ENCODE results near the gene CAPZA1. TPM values are rescaled to one million over a fixed set of nuclear protein-coding genes. Genes with fewer than 3 reads are reported as not detected.

Gene CAPZA1
- total RNA-seq, 4 donors from 2014 or later = 27.1 to 58.1 (median 35.2) TPM

DNA sequence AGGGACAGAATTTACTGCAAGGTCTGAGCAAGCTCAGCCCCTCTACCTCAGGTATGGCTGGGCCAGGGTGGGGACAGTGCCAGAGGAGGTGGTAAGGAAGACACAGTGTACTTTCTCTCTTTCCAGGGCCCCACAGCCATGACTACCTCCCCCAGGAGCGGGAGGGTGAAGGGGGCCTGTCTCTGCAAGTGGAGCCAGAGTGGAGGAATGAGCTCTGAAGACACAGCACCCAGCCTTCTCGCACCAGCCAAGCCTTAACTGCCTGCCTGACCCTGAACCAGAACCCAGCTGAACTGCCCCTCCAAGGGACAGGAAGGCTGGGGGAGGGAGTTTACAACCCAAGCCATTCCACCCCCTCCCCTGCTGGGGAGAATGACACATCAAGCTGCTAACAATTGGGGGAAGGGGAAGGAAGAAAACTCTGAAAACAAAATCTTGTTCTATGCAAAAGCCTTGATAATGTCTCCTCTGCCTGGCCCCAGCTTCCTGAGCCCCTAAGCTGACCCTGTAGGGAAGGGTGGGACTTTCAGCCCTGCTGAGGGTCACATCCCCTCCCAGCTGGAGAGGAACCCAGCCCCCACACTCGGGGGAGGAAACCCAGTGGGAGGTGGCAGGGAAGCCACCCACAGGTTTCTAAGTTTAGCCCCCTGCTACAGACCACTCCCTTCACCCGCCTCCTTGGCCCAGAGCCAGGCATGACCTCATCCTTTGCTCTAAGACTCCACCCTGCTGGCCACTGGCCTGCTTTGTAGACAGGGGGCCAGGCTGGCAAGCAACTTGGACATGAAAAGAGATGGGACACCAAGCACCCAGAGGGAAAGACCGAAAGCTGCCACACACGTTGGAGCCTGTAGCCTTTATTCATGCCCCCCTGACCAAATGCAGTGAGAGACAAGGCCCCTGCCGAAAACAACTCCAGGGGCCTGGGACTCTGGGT is 80.9 kb downstream of the CAPZA1 start:
- intact Hi-C loops (cut with DNase I; ENCODE audit: low total_unique reads) (loop anchor here (2.0 kb wide), 1 partner anchor 26 kb away; the partner anchor contains the start of gene MOV10), in situ Hi-C loops (cut with MboI; ENCODE audit: low sequenced_read_pairs in 4 of 4) (loop anchor here in 3 of 4 donors (10.0 to 25.0 kb wide), 4 partner anchors 76 to 687 kb away; partner anchors contain the start of genes CTTNBP2NL (in 3 of the 3) and MAGI3 (in 1 of the 3))
- H3K27ac ChIP-seq = peak overlapping the region; percentile 85 to 94 (median 90)
- H3K4me3 ChIP-seq = peak overlapping the region in 2 of 4 donors; percentile 1 to 6
- peak; percentile 29 to 55 for TF ChIP-seq POLR2A (IDR thresholded peaks at IDR 0.05)
- peak in 1 of 5 experiments; percentile 29 for TF ChIP-seq CTCF (IDR thresholded peaks at IDR 0.05 in 4 of 5, conservative IDR thresholded peaks at IDR 0.05 in 1 of 5)
- H3K4me1 ChIP-seq = peaks cover 42 to 43% of the 10 kb centered on the region in 2 donors
- H3K9me3 ChIP-seq = no peaks in the 10 kb centered on the region
- peaks cover 0 to 14% of the 10 kb centered on the region in 2 donors for H3K36me3 ChIP-seq
- DNase-seq (peak; percentile 78 to 92), ATAC-seq (peak; percentile 66 to 74)
- no peaks in the 10 kb centered on the region for H3K27me3 ChIP-seq

GRCh38 chr1:112701227-112702066 is 81.8 kb downstream of the CAPZA1 start:
- Histone ChIP-seq H3K4me3 (no peak overlapping the region), H3K27me3 (no peaks in the 10 kb centered on the region), H3K27ac (peak overlapping the region; percentile 85 to 94 (median 90)), H3K4me1 (peaks cover 43 to 47% of the 10 kb centered on the region in 2 donors), H3K36me3 (peaks cover 0 to 14% of the 10 kb centered on the region in 2 donors), H3K9me3 (no peaks in the 10 kb centered on the region)
- in situ Hi-C loops (cut with MboI; ENCODE audit: low sequenced_read_pairs in 4 of 4) (loop anchor here in 3 of 4 donors (10.0 to 25.0 kb wide), 4 partner anchors 77 to 686 kb away; partner anchors contain the start of genes CTTNBP2NL (in 3 of the 3) and MAGI3 (in 1 of the 3)), intact Hi-C loops (cut with DNase I; ENCODE audit: low total_unique reads) (loop anchor here (2.0 kb wide), 1 partner anchor 27 kb away; the partner anchor contains the start of gene MOV10)
- TF ChIP-seq CTCF (IDR thresholded peaks at IDR 0.05 in 4 of 5, conservative IDR thresholded peaks at IDR 0.05 in 1 of 5) = no peak
- TF ChIP-seq POLR2A (IDR thresholded peaks at IDR 0.05) = no peak
- ATAC-seq (no peak), DNase-seq (no peak)

DNA sequence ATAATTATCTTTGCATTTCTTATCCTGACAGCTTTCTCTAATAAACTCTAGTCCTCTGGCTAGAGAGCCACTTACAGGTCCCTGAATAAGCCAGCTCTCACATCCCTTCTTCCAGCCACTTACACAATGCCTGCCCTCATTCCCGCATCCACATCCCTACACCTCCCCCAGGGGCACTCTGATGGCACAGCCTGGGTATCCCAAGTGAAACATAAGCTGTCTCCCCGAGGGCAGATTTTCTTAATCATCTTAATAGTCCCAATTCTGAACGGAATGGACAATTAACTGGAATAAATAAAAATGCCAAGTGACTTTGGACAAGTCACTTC is 82.4 kb downstream of the CAPZA1 start:
- TF ChIP-seq CTCF (IDR thresholded peaks at IDR 0.05 in 4 of 5, conservative IDR thresholded peaks at IDR 0.05 in 1 of 5) (no peak), POLR2A (IDR thresholded peaks at IDR 0.05) (no peak)
- intact Hi-C loops (cut with DNase I; ENCODE audit: low total_unique reads) = no loop called here
- in situ Hi-C loops (cut with MboI; ENCODE audit: low sequenced_read_pairs in 4 of 4) = loop anchor here in 3 of 4 donors (10.0 to 25.0 kb wide), 4 partner anchors 77 to 685 kb away; partner anchors contain the start of genes CTTNBP2NL (in 3 of the 3) and MAGI3 (in 1 of the 3)
- peaks cover 43 to 47% of the 10 kb centered on the region in 2 donors for H3K4me1 ChIP-seq
- H3K27ac ChIP-seq = peak overlapping the region; percentile 85 to 94 (median 90)
- H3K27me3 ChIP-seq = no peaks in the 10 kb centered on the region
- DNase-seq = no peak
- H3K36me3 ChIP-seq = peaks cover 0 to 14% of the 10 kb centered on the region in 2 donors
- no peak for ATAC-seq
- H3K9me3 ChIP-seq = no peaks in the 10 kb centered on the region
- H3K4me3 ChIP-seq = no peak overlapping the region

Measured in gastrocnemius medialis (tissue), 4 donors.